NB4 (cell line): ENCODE results near the gene PSAT1.
"Not testable (repeated sequence)": the region's sequence is repeated elsewhere in the genome, so short reads cannot be mapped to it uniquely, and the experiment has no call there.

Experiments used
- DNase-seq: peaks from one replicate; pipeline ENCODE4 v3.0.0; 2010; ENCODE audit warnings: low read depth
- H3K4me3 ChIP-seq: one replicate; pipeline ENCODE4 v1.5.1; 2011; ENCODE audit warnings: mild to moderate bottlenecking, low read depth, low read length, moderate library complexity
- MYC ChIP-seq: IDR thresholded peaks from 2 replicates; pipeline ENCODE4 v1.6.1; 2011; ENCODE audit warnings: low read depth, low read length
- POLR2A ChIP-seq: IDR thresholded peaks from 2 replicates; pipeline ENCODE4 v1.6.1; 2011; ENCODE audit warnings: mild to moderate bottlenecking; ENCODE audit not compliant: insufficient read length; ENCODE audit errors: extremely low read depth
- TF ChIP-seq, protein P1 (sequence below): IDR thresholded peaks from 2 replicates; pipeline ENCODE4 v1.6.1; 2011; ENCODE audit warnings: low read depth, low read length
- TF ChIP-seq, protein P2 (sequence below): IDR thresholded peaks from one replicate; pipeline ENCODE4 v1.5.1; 2012; ENCODE audit warnings: low read depth, low read length

PSAT1 gene

DNA sequence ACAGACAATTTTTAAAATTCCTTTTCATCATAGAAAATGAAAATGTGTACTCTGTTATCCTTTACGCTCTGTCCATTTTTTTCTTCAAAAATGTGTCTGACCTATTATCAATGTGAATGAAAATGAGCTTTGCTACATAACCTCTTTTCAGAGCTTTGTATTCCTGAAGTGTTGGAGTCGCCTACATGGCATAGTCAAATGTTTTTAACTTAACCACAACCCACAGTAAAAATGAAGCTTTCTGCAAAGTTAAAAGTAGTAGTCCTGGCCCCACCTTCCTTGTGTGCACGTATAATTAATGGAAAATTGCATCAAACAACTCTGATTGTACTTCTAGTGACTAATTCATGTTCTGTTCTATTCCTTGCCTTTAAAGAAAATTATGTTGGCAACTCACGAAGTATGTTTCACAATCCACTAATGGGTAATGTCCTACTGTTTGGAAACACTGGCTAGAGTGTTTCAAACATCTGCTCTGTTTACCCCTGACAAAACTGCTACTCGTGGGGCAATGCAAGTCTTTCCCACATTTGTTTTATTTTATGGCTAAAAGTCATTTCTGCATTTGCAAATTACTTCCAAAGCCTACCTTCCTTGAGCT, 18.6 kb upstream of the PSAT1 start:
- peak; percentile 64 for DNase-seq
- no peak for TF ChIP-seq MYC
- TF ChIP-seq, protein P1, sequence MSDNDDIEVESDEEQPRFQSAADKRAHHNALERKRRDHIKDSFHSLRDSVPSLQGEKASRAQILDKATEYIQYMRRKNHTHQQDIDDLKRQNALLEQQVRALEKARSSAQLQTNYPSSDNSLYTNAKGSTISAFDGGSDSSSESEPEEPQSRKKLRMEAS, result no peak
- TF ChIP-seq POLR2A, result no peak
- TF ChIP-seq, protein P2, sequence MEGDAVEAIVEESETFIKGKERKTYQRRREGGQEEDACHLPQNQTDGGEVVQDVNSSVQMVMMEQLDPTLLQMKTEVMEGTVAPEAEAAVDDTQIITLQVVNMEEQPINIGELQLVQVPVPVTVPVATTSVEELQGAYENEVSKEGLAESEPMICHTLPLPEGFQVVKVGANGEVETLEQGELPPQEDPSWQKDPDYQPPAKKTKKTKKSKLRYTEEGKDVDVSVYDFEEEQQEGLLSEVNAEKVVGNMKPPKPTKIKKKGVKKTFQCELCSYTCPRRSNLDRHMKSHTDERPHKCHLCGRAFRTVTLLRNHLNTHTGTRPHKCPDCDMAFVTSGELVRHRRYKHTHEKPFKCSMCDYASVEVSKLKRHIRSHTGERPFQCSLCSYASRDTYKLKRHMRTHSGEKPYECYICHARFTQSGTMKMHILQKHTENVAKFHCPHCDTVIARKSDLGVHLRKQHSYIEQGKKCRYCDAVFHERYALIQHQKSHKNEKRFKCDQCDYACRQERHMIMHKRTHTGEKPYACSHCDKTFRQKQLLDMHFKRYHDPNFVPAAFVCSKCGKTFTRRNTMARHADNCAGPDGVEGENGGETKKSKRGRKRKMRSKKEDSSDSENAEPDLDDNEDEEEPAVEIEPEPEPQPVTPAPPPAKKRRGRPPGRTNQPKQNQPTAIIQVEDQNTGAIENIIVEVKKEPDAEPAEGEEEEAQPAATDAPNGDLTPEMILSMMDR, result no peak
- no peak overlapping the region for H3K4me3 ChIP-seq

DNA sequence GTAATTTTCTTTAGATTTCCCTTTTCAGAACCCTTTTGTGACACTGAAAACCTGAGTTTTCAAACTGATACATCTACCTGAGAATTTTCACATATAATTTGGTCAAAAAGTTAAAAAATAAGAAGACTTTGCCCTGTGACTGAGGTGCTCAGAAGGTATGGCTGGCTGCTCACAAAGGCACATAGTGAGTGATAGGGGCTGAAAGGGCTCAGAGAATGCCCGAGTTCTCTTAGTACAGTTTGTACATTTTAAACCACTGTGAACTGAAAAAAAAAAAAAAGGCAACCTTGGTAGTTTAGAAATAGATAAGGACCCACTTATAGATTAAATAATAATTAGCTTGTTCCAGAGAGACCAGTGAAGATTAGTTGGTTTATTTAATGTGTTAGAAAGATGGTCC, 18.1 kb upstream of the PSAT1 start:
- H3K4me3 ChIP-seq, result no peak overlapping the region
- no peak for DNase-seq
- TF ChIP-seq, protein P1, result no peak
- TF ChIP-seq, protein P2, result no peak
- TF ChIP-seq POLR2A, result no peak
- TF ChIP-seq MYC, result no peak

DNA sequence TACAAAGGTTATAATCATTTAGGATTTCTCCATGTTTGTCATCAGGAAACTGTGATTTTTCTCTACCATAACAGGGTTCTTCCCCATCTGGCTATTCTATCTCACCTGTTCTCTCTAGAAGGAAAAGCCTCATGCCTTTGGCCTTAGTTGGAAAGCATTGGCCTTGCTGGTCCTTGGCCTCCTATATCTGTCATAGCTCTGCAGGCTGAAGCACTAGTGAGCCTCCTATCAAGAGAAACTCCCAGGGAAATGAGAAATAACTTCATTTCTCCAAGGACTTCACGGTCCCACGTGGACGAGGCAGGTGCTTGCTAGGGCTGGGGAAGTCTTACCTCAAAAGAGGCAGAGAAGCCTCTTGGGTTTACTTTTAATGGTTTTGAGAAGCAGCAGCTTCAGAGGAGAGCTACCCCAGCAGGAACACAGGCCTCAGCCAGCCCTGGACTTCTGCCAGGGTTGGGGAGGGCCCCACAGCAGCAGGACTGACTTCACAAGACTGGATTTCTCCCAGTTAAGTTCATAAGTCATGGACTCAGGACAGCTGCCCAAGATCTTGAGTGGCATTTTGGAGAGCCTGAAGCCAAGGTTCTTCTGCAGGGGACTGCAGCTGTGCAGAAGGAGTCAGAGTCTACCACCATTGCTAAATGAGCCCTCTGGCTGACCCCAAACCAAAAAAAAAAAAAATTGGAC, 15.8 kb upstream of the PSAT1 start:
- H3K4me3 ChIP-seq, result no peak overlapping the region
- TF ChIP-seq, protein P1, result no peak
- TF ChIP-seq MYC (no peak), POLR2A (no peak)
- TF ChIP-seq, protein P2, result no peak
- DNase-seq, result no peak

DNA sequence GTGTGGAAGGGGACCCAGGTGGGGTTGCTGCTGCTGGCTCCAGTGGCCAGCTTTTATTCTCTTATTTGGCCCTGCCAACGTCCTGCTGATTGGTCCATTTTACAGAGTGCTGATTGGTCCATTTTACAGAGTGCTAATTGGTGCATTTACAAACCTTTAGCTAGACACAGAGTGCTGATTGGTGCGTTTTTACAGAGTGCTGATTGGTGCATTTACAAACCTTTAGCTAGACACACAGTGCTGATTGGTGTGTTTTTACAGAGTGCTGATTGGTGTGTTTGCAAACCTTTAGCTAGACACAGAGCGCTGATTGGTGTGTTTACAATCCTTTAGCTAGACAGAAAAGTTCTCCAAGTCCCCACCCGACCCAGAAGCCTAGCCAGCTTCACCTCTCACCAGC, 12.7 kb upstream of the PSAT1 start:
- not testable (repeated sequence) for H3K4me3 ChIP-seq, DNase-seq

DNA sequence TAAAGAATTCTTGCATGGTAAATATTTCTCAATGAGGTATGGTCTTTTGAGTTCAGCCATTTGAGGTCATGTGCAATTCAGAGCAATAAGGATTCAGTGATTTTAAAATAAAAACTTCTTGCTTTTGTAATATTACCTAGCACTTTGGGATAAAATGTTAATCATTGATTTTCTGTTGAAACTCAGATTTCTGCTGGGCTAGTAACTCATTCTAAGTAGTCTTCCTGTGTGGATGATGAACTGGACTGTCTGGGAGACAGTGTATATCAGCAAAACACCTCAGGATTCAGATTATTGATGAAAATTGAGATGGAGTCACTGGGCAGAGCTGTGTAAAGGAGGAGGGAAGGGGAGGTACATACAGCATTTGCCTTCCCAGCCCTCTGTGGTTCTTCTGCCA, 10.8 kb upstream of the PSAT1 start:
- H3K4me3 ChIP-seq, result no peak overlapping the region
- TF ChIP-seq, protein P1, result no peak
- TF ChIP-seq, protein P2, result no peak
- TF ChIP-seq POLR2A (no peak), MYC (no peak)
- no peak for DNase-seq

DNA sequence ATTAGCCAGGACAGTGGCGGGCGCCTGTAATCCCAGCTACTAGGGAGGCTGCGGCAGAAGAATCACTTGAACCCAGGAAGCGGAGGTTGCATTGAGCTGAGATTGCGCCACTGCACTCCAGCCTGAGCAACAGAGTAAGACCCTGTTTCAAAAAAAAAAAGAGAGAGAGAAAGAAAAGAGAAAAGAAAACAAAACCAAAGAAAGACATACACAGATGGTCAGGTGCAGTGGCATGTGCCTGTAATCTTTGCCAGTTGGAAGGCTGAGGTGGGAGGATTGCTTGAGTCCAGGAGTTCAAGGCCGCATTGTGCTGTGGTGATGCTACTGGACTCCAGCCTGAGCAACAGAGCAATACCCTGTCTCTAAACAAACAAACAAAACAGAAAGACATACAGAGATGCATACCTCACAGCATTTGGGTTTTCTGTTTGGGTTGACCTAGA, 10.0 kb upstream of the PSAT1 start:
- no peak for TF ChIP-seq MYC
- TF ChIP-seq, protein P2, result no peak
- TF ChIP-seq, protein P1, result no peak
- no peak overlapping the region for H3K4me3 ChIP-seq
- DNase-seq, result no peak
